ENCODE results near the gene ANK3. TPM values are rescaled to one million over a fixed set of nuclear protein-coding genes. Genes with fewer than 3 reads are reported as not detected.

Gene ANK3
- total RNA-seq, 2 donors from 2014 or later, result 41.0 to 113 TPM

DNA sequence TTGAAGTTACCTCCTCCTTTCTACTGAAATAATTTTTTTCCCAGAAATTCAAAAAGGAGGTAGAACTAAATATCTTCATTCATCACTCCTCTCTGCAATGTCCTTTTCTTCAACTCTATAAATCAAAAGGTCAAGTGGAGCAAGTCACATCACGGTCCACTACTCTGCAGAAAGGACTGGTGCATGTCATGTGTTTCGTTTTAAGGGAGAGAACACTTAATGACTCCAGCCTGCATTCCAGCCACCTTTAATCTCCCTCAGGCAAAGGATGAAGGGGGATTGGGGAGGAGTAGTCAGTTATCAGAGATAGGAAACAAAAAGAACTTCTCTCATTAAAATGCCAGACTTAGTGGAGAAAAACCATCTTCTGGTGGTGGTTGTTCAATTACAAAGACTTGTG is 78.9 kb downstream of the ANK3 start:
- ATAC-seq, result no peak
- no peaks in the 10 kb centered on the region for H3K9me3 ChIP-seq
- H3K27ac ChIP-seq, result no peak overlapping the region

DNA sequence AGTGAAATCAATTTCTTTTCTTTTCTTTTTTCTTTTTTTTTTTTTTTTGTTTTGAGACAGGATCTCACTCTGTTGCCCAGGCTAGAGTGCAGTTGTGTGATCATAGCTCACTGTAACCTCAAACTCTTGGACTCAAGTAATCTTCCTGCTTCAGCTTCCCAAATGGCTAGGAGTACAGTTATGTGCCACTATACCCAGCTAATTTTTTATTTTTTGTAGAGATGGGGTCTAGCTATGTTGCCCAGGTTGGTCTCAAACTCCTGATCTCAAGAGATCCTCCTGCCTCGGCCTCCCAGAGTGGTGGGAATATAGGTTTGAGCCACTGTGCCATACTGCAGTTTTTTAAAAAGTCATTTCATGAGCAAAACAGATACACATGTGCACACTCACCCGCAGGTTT is 79.8 kb downstream of the ANK3 start:
- DNase-seq (no peak), ATAC-seq (no peak)
- no peaks in the 10 kb centered on the region for H3K36me3 ChIP-seq (replicated peaks in 1 of 2; ENCODE audit: insufficient read depth in 1 of 2, low read depth in 2 of 2)
- no peaks in the 10 kb centered on the region for H3K9me3 ChIP-seq
- intact Hi-C loops (cut with DNase I), result no loop called here
- no peak overlapping the region for H3K27ac ChIP-seq
- no peak for TF ChIP-seq POLR2A (IDR thresholded peaks at IDR 0.05)
- TF ChIP-seq, protein P1, sequence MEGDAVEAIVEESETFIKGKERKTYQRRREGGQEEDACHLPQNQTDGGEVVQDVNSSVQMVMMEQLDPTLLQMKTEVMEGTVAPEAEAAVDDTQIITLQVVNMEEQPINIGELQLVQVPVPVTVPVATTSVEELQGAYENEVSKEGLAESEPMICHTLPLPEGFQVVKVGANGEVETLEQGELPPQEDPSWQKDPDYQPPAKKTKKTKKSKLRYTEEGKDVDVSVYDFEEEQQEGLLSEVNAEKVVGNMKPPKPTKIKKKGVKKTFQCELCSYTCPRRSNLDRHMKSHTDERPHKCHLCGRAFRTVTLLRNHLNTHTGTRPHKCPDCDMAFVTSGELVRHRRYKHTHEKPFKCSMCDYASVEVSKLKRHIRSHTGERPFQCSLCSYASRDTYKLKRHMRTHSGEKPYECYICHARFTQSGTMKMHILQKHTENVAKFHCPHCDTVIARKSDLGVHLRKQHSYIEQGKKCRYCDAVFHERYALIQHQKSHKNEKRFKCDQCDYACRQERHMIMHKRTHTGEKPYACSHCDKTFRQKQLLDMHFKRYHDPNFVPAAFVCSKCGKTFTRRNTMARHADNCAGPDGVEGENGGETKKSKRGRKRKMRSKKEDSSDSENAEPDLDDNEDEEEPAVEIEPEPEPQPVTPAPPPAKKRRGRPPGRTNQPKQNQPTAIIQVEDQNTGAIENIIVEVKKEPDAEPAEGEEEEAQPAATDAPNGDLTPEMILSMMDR (IDR thresholded peaks at IDR 0.05), result no peak
- H3K4me1 ChIP-seq, result no peaks in the 10 kb centered on the region
- H3K27me3 ChIP-seq, result no peaks in the 10 kb centered on the region
- 86 to 96% methylated on average over 2 of the region's 2 CpGs for WGBS, 2 donors
- H3K4me3 ChIP-seq, result no peak overlapping the region

More for the DNA sequence above, 78.9 kb downstream of the ANK3 start:
- Histone ChIP-seq H3K36me3 (replicated peaks in 1 of 2; ENCODE audit: insufficient read depth in 1 of 2, low read depth in 2 of 2) (no peaks in the 10 kb centered on the region), H3K4me1 (no peaks in the 10 kb centered on the region), H3K4me3 (no peak overlapping the region), H3K27me3 (no peaks in the 10 kb centered on the region)
- 32% methylated on average over 2 of the region's 2 CpGs for WGBS, 2 donors
- TF ChIP-seq, protein P1 (IDR thresholded peaks at IDR 0.05), result no peak
- no peak for TF ChIP-seq POLR2A (IDR thresholded peaks at IDR 0.05)
- intact Hi-C loops (cut with DNase I), result no loop called here
- DNase-seq, result no peak

DNA sequence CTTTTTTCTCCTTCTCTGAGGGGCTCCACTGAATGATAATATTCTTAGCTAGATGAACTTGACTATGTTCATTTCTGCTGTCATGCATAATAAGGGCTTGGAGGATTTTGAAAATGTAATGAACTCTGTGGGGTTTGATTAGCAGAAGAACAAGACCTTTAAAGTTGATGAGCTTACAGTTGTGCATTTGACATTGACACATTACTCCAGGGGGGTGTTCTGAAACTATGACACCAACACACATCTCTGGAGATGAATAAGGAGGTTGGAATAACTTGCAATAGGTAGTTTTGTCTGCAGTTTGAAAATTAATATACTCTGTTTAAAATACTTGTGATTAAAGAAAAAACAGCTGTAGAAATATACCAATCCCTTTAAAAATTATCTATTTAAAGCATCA is 80.3 kb downstream of the ANK3 start:
- intact Hi-C loops (cut with DNase I), result no loop called here

DNA sequence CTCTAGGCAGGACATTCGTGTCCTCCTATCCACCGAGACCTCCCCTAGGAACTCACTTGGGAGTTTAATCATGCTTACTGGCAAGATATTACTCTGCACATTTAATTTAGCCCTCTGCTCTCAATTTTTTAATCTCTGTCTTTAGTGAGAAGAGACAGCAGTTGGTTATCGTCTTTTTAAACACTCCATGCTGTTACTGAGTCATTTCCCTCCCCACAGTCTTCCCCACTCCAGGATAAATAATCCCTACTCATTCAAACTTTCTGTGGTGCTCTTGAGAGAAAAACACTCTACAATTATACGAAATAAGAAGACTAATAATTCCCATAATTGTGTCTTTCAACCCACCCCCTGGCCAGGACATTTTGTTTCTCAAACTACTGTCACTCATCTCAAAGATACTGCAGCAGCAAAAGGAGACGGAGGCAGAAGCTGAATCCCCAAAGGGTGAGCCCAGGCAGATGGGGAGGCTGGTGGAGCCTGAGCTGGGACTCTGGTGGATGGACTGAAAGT is 84.2 kb downstream of the ANK3 start:
- H3K27ac ChIP-seq, result no peak overlapping the region
- ATAC-seq (no peak), DNase-seq (no peak)
- intact Hi-C loops (cut with DNase I), result no loop called here
- H3K27me3 ChIP-seq, result no peaks in the 10 kb centered on the region
- H3K36me3 ChIP-seq (replicated peaks in 1 of 2; ENCODE audit: insufficient read depth in 1 of 2, low read depth in 2 of 2), result no peaks in the 10 kb centered on the region
- H3K4me1 ChIP-seq, result peaks cover 3% of the 10 kb centered on the region
- no peak overlapping the region for H3K4me3 ChIP-seq
- no peaks in the 10 kb centered on the region for H3K9me3 ChIP-seq
- WGBS, 2 donors, result 77 to 78% methylated on average over 5 of the region's 5 CpGs
- TF ChIP-seq, protein P1 (IDR thresholded peaks at IDR 0.05), result no peak
- TF ChIP-seq POLR2A (IDR thresholded peaks at IDR 0.05), result no peak

More for the DNA sequence above, 80.3 kb downstream of the ANK3 start:
- no peaks in the 10 kb centered on the region for H3K27me3 ChIP-seq
- DNase-seq (no peak), ATAC-seq (no peak)
- TF ChIP-seq, protein P1 (IDR thresholded peaks at IDR 0.05), result no peak
- no peak for TF ChIP-seq POLR2A (IDR thresholded peaks at IDR 0.05)
- no peaks in the 10 kb centered on the region for H3K36me3 ChIP-seq (replicated peaks in 1 of 2; ENCODE audit: insufficient read depth in 1 of 2, low read depth in 2 of 2)
- no peaks in the 10 kb centered on the region for H3K9me3 ChIP-seq
- no peaks in the 10 kb centered on the region for H3K4me1 ChIP-seq
- no peak overlapping the region for H3K4me3 ChIP-seq
- H3K27ac ChIP-seq, result no peak overlapping the region

DNA sequence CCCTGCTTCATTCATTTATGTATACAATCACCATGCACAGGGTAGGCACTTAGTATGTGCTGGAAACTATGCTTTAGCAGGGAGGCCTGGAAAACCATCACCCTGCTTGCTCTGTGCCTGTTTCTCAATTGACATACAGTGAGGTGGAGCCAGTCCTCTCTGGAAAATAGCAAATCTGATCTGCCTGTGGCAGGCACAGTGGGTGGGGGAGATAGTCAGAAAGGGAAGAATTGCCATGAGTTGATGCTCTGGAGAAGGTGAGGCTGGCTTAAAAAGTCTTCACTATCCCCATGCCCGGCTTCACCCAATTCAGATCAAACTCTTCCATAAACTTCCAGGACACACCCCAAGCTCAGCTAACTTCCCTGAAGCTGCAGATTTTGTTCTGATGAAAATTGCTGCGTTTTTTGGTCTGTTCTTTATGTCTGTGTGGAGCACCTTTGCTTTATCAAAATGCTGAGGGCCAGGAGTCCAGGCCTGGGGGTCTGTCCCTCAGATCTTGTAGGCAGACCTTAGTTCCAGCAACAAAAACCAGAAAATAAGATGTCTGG is 84.8 kb downstream of the ANK3 start:
- no peak for TF ChIP-seq POLR2A (IDR thresholded peaks at IDR 0.05)
- Histone ChIP-seq H3K4me1 (peaks cover 5% of the 10 kb centered on the region), H3K9me3 (no peaks in the 10 kb centered on the region), H3K27ac (no peak overlapping the region), H3K4me3 (no peak overlapping the region), H3K36me3 (replicated peaks in 1 of 2; ENCODE audit: insufficient read depth in 1 of 2, low read depth in 2 of 2) (no peaks in the 10 kb centered on the region), H3K27me3 (no peaks in the 10 kb centered on the region)
- 79 to 84% methylated on average over 2 of the region's 2 CpGs for WGBS, 2 donors
- no peak for ATAC-seq
- no peak for DNase-seq
- intact Hi-C loops (cut with DNase I), result no loop called here
